ENCODE results near the gene DAPK3.
"Not testable (repeated sequence)": the region's sequence is repeated elsewhere in the genome, so short reads cannot be mapped to it uniquely, and the experiment has no call there.

Gene DAPK3

DNA sequence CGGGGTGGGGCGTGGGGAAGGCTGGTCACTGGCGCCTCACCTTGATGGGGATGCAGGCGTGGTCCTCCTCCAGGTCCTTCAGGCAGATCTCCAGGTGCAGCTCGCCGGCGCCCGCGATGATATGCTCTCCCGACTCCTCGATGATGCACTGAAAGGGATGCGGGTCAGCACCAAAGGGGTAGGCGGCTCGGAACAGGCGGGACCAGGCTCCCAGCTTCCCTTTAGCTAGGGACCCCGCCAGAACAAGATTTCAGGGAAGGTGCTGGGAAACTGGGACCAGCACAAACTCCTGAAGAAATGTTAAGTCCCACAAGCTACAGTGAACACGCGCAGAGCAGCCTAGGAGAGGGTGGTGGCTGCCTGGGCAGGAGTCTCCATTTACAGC lies 8.4 kb upstream of the DAPK3 start:
- DNase-seq (ENCODE audit: low read depth in 2 of 2, low spot score in 1 of 2), result no peak

DNA sequence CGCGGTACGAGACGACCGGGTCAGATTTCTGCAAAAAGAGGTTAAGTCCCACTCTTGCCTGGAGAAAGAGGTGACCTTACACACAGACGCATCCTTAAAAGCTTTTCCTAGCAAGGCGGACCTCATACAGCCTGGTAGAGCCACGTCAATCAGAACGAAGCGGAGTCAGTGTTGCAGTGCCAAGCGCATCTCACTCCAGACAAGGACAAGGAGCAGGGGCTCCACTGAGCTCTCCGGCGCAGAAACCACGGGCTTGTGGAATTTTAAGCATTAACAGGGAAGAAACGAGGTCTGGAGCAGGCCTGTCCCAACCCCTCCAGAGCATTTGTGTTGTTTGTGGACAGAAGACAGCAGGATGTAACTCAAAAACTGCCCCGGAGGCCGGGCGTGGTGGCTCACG lies 7.2 kb upstream of the DAPK3 start:
- DNase-seq (ENCODE audit: low read depth in 2 of 2, low spot score in 1 of 2), result no peak

DNA sequence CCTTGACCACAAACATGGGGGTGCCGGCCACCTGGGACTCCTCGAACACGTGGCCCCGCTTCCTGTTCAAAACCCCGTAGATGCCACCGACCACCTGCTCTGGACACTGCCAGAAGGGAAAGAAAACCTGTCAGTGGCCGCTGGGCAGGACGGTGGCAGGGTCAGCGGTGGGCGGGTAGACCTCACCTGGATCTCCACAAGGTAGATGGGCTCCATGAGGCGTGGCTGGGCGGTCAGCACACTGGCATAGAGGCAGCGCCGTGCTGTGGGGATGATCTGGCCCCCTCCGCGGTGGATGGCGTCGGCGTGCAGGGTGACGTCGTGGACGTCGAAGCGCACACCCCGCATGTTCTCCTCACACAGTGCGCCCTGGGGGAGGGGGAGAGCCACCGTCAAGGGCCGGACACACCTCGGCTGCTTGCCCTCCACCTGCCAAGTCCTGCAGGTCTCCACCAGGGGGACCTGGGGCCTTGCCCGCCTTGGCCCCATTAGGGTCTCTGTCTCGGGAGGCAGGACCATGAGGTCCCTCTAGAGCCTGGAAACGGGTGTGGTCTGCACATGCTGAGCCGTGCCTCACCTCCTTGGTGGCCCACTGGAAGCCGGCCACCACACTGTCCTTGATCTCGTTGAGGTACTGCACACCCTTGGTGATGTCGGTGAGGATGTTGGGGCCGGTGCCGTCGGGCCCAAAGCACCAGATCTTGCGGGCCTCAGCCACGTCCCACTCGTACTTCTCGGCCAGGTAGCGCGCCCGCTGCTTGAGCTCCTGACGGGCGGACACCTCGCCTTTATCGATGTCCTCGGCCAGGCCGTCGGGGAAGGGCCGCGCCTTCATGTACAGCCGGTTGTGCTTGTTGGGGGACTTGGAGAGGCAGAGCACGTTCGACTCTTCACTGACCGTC lies 6.6 kb upstream of the DAPK3 start:
- DNase-seq (ENCODE audit: low read depth in 2 of 2, low spot score in 1 of 2), result no peak

DNA sequence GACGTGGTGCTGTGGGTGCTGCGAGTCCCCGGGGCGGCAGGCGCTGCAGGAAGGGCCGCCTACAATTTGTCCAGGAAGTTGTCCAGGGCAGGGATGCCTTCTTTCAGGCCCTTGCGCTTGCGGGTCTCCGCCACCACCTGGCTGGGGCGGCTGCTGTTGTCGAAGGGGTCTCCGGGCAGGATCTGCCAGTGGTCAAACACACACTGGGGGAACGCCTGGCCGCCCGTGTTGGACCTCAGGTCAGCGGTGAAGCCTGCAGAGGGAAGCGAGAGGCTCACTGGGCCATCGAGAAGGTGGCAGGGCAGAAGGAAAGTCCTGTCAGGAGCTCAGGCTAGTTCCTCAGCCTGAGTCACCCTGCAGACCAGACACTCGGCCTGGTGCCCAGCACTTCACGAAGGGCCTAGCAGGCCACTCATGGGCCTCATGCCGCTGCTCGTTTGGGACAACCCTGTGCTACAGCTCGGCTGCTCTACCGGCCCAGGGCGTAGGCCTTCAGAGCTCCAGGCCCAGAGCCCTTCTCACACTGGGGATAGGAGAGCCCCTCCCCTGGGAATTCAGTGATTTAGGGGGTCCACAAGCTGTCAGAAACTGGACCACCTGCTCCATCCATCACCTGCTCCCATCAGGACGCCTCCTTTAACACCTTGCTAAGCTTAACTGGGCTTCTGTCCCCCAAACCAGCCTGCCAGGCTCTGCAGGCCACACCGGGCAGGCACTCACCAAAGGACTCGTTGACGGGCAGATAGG lies 5.8 kb upstream of the DAPK3 start:
- DNase-seq (ENCODE audit: low read depth in 2 of 2, low spot score in 1 of 2), result no peak

DNA sequence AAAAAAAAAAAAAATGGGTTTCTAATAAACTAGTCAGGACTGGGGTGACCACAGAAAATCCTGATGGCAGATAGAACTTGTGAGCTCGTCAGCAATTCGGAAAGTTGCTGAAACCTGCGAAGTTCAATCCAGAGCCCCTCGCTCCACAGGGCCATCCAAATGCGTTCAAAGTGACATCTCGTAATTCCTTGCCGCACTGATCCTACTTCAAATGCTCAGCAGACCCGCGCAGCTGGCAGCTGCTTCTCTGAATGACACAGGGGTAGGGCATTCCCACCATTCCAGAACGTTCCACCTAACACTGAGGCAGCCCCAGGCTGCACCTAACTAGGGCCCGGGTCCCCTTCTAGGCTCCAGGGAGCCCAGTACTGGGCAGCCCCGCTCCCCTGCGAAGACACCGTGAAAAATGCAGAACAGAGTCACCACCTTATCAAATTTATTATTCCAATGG lies 4.8 kb upstream of the DAPK3 start:
- no peak for DNase-seq (ENCODE audit: low read depth in 2 of 2, low spot score in 1 of 2)

DNA sequence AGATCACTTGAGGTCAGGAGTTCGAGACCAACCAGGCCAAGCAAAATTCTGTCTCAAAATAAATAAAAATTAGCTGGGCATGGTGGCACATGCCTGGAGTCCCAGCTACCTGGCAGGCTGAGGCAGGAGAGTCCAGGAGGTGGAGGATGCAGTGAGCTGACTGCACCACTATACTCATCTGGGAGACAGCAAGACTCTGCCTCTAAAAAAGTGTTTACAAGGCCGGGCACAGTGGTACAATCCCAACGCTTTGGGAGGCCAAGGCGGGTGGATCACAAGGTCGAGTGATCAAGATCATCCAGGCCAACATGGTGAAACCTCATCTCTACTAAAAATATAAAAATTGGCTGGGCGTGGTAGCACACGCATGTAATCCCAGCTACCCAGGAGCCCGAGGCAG lies 4.2 kb upstream of the DAPK3 start:
- DNase-seq (ENCODE audit: low read depth in 2 of 2, low spot score in 1 of 2), result no peak

DNA sequence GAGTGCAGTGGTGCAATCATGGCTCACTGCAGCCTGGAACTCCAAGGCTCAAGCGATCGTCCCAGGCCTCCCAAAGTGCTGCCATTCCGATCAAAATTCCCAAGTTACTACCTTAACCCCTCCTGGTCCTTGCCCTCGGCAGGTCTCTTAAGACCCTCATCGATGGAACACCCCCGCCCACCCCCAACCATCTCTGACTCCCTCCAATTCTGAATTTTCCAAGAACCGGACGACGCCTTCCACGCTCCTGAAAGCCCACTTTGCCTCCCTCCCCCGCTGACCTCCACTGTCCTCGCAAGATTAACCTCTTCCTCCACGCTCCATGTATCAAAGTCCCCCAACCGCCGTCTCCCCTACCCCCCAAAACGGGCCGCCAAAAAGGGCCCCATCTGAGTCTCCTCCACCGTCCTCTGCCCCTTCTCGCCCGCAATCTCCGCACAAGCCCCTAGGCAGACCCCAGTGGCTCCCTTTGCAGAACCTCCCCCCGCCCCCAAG lies 539 bp downstream of the DAPK3 start:
- DNase-seq (ENCODE audit: low read depth in 2 of 2, low spot score in 1 of 2), result no peak

DNA sequence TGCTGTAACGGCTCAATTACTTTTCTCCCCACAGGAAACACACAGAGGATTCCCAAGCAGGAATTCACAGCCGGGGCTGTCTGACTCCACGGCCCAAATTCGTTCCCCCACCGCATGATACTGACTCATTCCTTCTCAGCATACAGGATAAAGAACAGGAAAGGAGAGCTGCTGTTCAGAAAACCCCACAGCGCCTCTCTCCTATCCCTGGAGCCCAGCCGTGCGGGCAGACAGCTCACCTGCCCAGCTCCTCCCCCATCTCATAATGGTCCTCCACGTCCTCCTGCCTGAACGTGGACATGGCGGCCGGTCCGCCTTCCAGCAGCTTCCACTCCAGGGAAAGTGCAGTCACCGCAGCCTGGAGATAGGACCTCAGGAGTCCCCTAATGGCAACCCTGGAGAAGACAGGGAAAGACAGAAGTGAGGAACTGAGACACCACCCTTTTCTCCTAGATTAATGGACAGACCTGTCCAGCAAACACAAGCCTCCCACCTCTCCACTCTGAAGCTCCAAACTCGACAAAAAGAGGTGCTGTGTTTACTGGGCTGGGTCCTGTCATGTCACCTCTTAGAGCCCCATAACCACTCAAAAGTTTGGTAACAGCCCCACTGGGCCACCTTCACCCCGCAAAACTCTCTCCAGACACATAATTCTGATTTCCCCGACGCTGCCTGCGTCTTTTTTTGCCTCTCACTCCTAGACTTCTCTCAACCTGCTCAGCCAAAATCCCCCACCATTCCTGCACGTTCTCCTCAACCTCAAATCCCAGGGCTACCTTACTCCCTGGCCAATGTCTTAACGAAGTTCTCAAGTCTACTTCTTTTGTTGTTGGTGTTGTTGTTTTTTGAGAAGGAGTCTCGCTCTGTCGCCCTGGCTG lies 1.2 kb downstream of the DAPK3 start:
- DNase-seq (ENCODE audit: low read depth in 2 of 2, low spot score in 1 of 2), result no peak

DNA sequence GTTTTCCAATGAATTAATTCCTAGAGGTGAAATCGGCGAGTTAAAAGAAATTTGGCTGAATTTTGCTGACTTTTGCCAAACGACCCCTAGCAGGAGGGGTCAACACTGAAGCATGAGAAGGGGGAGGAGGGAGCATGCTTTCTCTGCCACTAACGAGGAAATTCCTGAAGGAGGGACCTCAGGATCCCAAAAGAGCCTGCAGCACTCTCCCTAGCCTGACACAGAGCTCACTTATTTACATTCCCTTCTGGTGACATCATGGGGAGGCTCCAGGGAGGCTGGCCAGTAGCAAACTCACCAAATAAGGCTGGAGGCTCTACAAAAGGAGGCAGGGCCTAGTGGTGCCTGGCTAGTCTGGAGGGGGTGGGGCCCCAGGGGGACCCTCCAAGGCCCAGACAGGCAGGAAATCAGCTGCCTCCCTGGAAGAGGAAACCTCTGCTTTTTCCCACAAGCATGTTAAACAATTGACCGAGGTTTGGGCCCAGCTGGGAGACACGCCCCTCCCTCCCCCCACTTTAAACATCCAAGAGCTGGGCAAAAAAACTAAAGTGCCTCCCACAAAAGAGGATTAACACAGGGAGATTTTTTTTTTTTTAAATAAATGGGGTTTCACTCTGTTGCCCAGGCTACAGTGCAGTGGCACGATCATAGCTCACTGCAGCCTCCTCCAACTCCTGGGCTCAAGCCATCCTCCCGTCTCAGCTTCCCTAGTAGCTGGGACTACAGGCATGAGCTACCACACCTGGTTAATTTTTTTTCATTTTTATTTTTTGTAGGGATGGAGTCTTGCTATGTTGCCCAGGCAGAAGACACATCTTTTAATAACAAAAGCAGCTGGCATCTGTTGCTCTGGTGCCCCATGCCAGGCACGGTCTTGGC lies 2.1 kb downstream of the DAPK3 start:
- no peak for DNase-seq (ENCODE audit: low read depth in 2 of 2, low spot score in 1 of 2)

DNA sequence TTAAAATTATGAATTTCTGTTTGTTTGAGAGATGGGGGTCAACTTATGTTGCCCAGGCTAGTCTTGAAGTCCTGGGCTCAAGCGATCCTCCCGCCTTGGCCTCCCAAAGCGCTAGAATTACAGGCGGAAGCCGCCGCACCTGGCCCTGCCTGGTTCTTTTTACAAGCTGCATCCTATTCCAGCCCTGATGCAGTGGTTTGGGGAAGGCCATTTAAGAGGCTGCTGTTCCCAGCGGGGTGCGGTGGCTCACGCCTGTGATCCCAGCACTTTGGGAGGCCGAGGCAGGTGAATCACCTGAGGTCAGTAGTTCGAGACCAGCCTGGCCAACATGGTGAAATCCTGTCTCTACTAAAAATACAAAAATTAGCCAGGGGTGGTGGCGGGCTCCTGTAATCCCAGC lies 2.9 kb downstream of the DAPK3 start:
- not testable (repeated sequence) for DNase-seq (ENCODE audit: low read depth in 2 of 2, low spot score in 1 of 2)

DNA sequence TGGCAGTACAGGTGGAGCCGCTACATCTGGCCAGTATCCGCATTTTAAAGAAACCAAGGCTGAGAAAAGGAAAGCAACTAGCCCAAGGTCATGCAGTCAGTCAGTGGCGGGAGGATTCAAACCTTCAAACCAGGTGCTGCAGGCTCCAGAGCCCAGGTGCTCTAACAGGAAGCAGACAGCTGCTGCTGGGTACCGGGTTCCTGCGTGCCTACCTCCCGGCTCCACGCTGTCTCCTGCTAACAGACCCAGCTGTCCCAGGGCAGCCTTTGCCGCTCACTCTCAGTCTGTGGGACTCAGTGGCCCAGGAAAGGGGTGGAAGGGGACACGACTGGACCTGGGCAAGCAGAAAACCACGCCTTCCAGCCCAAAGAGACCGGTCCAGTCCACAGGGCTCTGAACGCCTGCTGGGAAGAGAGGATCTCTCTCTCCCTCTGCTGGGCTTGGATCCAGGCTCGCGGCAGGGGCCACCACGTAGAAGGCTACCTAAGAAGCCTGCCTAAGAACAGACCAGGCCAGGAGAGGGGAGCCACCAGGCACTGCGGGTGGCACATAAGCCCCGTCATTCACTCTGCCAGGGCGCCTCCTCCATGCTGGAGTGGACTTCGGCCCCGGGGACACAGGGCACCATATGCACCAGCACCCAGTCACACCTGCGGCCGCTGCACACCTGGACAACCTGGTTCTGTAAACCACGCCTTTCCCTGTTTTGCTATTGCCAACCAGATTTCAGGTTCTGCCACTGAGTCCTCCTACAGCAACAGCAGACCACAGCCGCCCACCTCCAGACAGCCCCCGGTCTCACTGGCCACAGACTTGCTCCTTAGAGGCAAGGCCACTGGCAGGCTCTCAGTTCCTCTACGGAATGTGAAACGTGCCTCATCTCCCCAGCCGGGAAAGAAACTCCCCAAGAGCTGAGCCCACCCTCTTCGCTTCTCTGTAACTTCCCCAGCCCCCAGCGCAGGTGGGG lies 4.6 kb downstream of the DAPK3 start:
- DNase-seq (ENCODE audit: low read depth in 2 of 2, low spot score in 1 of 2), result no peak

DNA sequence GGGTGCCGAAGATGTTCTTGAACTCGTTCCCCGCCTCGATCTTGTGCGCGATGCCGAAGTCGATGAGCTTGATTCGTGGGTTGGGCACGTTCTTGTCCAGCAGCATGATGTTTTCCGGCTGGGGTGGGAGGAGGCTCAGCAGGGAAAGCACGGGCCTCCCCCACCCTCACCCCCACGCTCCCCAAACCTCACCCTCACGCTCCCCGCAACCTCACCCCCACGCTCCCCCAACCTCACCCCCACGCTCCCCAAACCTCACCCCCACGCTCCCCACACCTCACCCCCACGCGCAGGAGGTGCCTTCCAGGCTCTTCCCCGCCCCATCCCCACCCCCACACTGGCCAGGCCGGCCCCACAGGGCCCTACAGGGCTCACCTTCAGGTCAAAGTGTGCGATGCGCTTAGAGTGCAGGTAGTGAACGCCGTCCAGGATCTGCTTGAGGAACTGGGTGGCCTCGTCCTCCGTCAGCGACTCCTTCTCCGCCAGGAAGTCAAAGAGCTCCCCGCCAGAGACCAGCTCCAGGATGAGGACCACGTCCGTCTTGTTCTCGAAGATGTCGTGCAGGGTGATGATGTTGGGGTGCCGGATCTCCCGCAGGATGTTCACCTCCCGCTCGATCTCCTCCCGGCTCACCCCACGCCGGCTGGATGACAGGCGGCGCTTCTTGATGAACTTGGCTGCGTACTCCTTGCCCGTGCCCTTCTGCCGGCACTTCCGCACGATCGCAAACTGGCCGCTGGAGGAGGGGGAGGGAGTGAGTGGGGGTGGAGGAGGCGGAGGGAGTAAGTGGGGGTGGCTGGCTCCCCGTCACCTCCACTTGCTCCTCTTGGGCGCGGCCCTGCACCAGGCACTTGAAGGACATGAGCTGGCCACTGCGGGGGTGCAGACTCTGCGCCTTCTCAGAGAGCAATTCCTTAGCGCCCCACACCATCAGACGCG lies 6.4 kb downstream of the DAPK3 start:
- DNase-seq (ENCODE audit: low read depth in 2 of 2, low spot score in 1 of 2), result no peak

DNA sequence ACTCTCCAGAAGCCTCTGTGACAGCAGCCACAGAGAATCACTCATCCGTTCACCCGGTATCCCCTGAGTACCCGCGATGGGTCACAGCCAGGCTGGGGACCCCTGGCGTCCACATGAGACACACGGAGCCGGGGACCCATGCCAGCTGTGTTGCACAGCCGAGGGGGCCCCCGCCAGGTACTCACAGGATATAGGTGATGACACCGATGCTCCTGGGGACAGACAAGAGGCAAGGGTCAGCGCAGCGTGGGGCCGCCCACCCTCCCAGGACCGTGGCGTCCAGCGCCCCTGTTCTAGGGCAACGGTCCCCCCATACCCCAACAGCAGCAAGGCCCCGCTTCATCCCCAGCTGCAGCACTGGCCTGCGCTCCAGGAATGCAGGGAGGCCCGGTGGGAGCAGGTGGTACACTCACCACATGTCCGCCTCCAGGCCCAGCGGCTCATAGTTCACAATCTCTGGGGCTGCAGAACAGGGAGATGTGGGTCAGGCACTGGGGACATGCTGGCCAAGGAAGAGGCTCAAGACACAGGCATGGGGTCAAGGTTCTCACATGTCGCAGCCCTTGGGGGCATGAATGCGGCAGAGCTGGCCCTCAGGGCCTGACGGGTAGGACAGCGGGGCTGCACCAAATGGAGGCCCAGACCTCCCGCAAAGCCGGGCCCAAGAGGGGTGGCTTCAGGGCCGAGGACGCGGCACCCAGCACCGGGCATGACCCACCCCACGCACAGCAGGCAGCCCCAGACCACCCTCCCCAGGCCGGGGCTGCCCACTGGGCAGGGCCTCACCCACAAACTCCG lies 7.2 kb downstream of the DAPK3 start:
- no peak for DNase-seq (ENCODE audit: low read depth in 2 of 2, low spot score in 1 of 2)

DNA sequence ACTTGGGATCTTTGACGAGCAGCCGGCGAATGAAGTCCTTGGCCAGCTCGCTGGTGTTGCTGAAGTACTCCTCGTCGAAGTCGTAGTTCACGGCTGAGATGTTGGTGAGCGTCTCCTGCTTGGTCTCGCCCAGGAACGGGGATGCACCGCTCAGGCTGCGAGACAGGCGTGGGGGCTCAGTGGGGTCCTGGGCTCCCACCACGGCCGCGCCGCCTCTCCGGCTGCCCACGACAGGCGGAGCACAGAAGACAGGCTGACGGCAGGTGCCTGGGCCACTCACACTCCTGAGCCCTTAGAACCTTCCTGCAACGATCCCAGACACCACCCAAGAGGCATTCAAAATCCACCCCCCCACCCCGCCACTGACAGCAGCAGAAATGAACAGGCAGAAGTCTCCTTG lies 9.9 kb downstream of the DAPK3 start:
- no peak for DNase-seq (ENCODE audit: low read depth in 2 of 2, low spot score in 1 of 2)

DNA sequence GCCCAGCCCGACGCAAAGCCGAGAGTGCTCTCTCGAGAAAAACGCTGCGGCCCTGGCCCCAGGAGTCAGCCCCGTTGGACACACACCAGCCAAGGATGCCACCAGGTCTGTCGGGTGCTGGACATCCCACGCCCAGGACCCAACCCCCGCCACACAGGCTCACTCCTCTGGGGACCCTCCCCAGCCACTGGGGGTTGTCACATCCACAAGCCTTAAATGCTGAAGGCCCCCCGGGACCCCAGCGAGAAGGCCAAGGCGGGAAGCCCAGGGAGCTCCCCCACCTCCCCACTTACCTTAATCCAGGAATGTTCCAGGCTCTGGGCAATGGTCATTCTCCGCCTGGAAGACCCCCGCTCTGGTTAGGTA lies 11.2 kb downstream of the DAPK3 start:
- DNase-seq (ENCODE audit: low read depth in 2 of 2, low spot score in 1 of 2), result no peak

DNA sequence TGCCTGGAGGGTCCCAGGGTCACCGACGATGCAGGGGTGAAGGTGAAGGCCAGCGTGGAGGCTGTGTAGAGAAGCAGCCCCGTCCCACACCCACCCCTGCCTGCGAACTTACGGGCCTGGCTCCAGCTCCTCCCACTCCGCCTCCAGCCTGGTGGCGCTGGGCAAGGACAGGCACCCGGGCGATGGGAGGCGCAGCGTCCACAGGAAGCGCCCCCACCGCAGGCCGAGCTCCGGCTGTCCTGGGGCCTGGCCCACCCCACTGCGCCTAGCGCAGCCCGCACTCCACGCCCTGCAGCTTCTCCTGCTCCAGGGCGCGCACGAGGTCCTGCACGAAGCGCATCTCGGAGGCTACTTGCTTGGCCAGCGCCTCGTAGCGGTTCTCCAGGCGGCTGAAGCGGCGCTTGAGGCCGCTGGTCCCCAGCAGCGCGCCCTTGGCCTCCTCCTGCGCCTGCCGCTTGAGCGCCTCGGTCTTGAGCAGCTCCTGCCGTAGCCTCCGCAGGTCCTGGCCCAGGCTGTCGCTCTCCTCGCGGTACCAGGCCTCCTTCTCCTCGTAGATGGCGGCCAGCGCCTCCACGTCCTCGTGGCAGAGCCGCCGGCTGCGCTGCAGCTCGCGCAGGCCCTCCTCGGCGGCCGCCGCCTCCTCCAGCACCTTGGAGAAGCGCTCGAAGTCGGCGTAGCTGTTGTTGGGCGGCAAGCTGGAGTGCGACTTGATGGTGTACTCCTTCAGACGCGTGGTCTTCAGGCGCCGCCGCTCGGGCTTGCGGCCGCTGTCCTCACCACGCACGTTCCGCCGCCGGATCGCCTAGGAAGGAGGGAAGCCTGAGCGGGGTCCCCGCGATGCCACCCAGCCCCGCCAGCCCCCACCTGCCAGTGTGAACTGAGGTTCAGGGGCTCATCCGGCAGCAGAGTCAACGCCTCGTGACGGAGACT lies 11.8 kb downstream of the DAPK3 start:
- no peak for DNase-seq (ENCODE audit: low read depth in 2 of 2, low spot score in 1 of 2)

Measured in stimulated activated CD8-positive, alpha-beta memory T cell treated with anti-CD3 and anti-CD28 coated beads, Interleukin-4, amount 100 ng/mL, for 1 hour (primary cell).